Central memory CD8-positive, alpha-beta T cell (primary cell): Measurements from ENCODE around the gene HOXB1.
A peak's percentile ranks its signal among the peaks of the same experiment; 100 is the strongest.

ENCODE experiments used
- ATAC-seq: fragments of 150-1000 bp; cut with Tn5 transposase; replicated peaks from 2 replicates; pipeline ENCODE4 v1.10.0; 2022; ENCODE audit warnings: mild to moderate bottlenecking, moderate FRiP score, moderate number of reproducible peaks; ENCODE audit not compliant: poor library complexity, severe bottlenecking; ENCODE audit errors: extremely low read depth
- DNase-seq, 2 donors: peaks; one replicate each; pipeline ENCODE4 v3.0.0; 2021; ENCODE audit warnings: low spot score in 2 of 2
- H3K27ac Mint-ChIP-seq: one replicate; pipeline ENCODE4 v1.8.0; 2022; ENCODE audit warnings: low read depth, mild to moderate bottlenecking, moderate library complexity, mixed read lengths
- H3K27me3 Mint-ChIP-seq: one replicate; pipeline ENCODE4 v1.8.0; 2022; ENCODE audit warnings: mixed read lengths
- H3K36me3 Mint-ChIP-seq: one replicate; pipeline ENCODE4 v1.8.0; 2022; ENCODE audit warnings: mild to moderate bottlenecking, moderate library complexity, mixed read lengths; ENCODE audit not compliant: insufficient read depth
- H3K4me1 Mint-ChIP-seq: one replicate; pipeline ENCODE4 v1.8.0; 2022; ENCODE audit warnings: mixed read lengths
- H3K4me3 Mint-ChIP-seq: one replicate; pipeline ENCODE4 v1.8.0; 2022; ENCODE audit warnings: mild to moderate bottlenecking, moderate library complexity, mixed read lengths
- H3K9me3 Mint-ChIP-seq: one replicate; pipeline ENCODE4 v1.8.0; 2022; ENCODE audit warnings: mixed read lengths

The HOXB1 gene

DNA sequence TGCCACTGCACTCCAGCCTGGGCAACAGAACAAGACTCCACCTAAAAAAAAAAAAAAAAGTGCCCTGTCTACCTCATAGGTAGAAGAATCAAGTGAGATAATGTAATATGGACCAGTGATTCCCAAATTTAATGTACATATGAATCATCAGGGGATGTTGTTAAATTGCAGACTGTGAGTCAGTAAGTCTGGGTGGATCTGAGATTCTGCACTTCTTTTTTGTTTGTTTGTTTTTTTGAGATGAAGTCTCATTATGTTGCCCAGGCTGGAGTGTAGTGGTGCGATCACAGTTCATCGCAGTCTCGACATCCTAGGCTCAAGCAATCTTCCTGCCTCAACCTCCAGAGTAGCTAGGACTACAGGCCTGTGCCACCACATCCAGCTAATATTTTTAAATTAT is 31.6 kb downstream of the HOXB1 start:
- DNase-seq (no peak), ATAC-seq (no peak)
- H3K27me3 Mint-ChIP-seq, result peaks cover 9% of the 10 kb centered on the region
- H3K36me3 Mint-ChIP-seq, result no peaks in the 10 kb centered on the region
- no peak overlapping the region for H3K4me3 Mint-ChIP-seq
- no peaks in the 10 kb centered on the region for H3K9me3 Mint-ChIP-seq
- H3K27ac Mint-ChIP-seq, result no peak overlapping the region
- no peaks in the 10 kb centered on the region for H3K4me1 Mint-ChIP-seq

DNA sequence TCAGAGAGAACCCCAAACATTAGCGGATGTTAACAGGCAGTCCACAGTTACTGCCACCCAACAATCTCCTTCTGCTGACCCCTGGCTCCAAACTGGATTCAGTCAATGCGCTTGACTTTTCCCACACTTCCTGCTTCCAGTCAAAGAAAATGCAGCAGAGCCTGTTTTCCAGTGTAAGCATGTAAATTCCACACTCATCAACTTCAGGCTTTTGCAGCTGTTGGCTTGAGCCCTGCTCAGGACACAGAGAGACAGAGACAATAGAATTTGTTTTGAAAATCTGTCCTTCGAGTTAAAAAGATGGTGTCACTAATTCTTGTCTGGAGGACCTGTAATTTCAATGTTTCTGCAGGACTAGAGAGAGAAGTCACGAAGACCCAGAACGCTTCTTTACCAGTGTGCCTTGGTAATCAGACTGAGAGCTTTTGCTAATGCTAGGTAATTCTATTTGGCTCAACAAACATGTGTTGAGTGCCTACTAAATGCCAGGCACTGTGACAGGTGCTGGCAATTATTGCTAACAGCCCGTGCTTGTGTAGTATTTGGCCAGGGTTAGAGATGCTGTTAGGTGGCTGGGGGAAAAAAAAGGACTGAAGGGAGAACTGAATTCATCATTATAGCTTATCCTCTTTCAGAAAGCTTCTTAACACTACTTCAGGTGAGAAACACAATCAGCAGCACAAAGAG is 32.5 kb downstream of the HOXB1 start:
- Mint-ChIP-seq H3K27me3 (peaks cover 14% of the 10 kb centered on the region), H3K4me1 (no peaks in the 10 kb centered on the region), H3K36me3 (no peaks in the 10 kb centered on the region), H3K9me3 (no peaks in the 10 kb centered on the region), H3K4me3 (no peak overlapping the region), H3K27ac (no peak overlapping the region)
- DNase-seq (no peak), ATAC-seq (no peak)

DNA sequence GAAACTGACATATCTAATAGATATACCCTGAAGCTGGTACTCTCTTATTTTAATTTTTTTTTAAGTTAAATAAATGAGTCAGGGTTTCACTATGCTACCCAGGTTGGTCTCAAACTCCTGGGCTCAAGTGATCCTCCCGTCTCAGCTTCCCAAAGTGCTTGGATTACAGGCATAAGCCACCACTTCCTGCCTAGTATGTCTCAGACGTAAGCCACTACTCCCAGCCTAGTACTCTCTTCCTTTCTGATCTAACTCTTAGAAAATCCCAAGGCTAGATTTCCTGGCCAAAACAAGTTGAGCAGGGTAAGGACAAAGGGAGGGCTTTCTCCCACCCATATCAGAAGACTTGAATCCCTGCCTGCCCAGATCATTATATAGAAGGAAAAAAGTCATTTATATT is 33.7 kb downstream of the HOXB1 start:
- peaks cover 14% of the 10 kb centered on the region for H3K27me3 Mint-ChIP-seq
- H3K4me1 Mint-ChIP-seq, result no peaks in the 10 kb centered on the region
- H3K36me3 Mint-ChIP-seq, result no peaks in the 10 kb centered on the region
- no peaks in the 10 kb centered on the region for H3K9me3 Mint-ChIP-seq
- no peak for ATAC-seq
- no peak for DNase-seq
- no peak overlapping the region for H3K27ac Mint-ChIP-seq
- H3K4me3 Mint-ChIP-seq, result no peak overlapping the region

DNA sequence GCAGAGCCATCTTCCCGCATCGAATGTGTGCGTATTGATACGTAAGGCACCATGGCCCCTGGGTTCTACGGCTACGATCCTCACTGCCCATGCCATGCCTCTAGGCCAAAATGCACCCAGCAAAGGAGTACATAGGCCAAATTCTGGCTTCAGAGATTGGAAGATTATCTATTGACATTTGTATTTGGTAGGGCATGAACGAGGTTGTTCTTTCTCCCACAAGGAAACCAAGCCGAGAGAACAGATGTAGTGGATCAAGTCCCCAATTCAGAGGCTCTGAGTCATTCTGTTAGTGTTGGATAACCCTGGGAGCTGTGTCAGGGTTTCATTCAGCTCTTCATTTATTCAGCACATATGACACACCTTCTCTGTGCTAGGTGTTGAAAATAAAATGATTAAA is 36.5 kb downstream of the HOXB1 start:
- H3K9me3 Mint-ChIP-seq, result no peaks in the 10 kb centered on the region
- H3K4me1 Mint-ChIP-seq, result no peaks in the 10 kb centered on the region
- no peaks in the 10 kb centered on the region for H3K36me3 Mint-ChIP-seq
- DNase-seq (no peak), ATAC-seq (no peak)
- H3K4me3 Mint-ChIP-seq, result no peak overlapping the region
- no peak overlapping the region for H3K27ac Mint-ChIP-seq
- peaks cover 7% of the 10 kb centered on the region for H3K27me3 Mint-ChIP-seq

DNA sequence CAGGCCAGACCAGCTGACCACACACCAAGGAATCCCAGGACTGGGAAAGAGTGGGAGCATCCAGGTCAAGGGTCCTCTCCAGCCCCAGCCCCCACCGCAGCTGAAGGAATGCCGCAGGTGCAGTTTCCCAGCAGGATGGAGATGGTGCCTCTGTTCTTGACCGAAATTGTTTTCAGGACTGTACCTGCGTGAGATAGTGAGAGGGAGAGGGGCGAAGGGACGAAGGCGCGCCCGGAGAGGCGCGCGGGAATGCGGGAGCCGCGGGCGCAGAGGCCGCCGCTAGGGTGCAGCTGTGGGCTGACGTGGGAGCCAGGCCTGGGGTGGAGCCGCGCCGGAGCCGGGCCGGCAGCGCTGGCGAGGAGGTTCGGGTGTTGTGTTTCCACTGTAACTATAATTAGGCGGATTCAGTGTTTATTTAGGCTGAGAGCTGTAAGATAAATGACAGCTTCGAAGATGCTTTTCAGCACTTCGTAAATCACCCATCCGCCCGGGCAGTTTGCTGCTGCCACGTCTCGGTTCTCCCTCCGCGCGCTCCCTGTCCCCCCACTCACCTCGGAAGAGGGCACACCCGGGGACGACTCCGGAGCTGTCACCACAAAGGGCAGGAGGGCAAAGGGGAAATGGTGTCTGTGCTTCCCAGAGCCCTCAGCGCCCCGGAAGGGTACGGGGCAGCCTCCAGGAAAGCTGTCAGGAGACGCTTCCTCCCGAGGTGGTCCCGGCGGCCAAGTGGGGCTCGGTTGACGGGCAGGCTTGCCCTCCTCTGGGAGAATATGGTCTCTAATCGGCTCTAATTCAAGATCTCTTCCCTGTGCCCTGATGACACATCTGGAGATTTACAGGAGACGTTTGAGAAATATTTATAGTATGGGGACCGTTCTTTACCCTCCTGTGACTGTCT is 38.2 kb downstream of the HOXB1 start:
- peak; percentile 42 to 47 for DNase-seq
- H3K27ac Mint-ChIP-seq, result no peak overlapping the region
- H3K27me3 Mint-ChIP-seq, result peaks cover 7% of the 10 kb centered on the region
- peak overlapping the region; percentile 57 for H3K4me3 Mint-ChIP-seq
- H3K36me3 Mint-ChIP-seq, result no peaks in the 10 kb centered on the region
- no peaks in the 10 kb centered on the region for H3K9me3 Mint-ChIP-seq
- no peaks in the 10 kb centered on the region for H3K4me1 Mint-ChIP-seq
- peak; percentile 88 for ATAC-seq

DNA sequence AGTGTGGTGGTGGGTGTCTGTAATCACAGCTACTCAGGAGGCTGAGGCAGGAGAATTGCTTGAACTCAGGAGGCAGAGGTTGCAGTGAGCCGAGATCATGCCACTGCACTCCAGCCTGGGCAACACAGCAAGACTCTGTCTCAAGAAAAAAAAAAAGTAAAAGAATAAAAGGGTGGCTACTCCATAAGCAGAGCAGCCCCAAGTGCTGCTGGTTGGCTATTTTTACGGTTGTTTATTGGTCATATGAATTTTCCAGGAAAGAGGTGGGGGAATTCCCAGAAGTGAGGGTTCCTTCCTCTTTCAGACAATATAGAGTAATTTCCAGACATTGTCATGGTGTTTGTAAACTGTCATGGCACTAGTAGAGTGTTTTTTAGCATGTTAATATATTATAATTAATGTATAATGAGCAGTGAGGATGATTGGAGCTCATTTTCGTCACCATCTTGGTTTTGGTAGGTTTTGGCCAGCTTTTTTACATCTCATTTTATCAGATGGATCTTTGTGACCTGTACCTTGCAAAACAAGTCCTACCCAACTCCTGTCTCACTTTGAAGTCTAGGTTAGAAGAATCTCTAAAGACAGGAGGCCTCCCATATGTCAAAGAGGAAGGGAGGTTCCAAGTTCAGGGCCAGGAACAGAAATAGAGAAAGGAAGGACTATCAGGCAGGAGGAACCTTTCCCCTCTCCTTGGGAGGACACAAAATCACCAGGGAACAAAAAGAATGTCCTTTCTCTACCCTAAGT is 39.1 kb downstream of the HOXB1 start:
- ATAC-seq, result no peak
- Mint-ChIP-seq H3K4me1 (no peaks in the 10 kb centered on the region), H3K27ac (no peak overlapping the region)

DNA sequence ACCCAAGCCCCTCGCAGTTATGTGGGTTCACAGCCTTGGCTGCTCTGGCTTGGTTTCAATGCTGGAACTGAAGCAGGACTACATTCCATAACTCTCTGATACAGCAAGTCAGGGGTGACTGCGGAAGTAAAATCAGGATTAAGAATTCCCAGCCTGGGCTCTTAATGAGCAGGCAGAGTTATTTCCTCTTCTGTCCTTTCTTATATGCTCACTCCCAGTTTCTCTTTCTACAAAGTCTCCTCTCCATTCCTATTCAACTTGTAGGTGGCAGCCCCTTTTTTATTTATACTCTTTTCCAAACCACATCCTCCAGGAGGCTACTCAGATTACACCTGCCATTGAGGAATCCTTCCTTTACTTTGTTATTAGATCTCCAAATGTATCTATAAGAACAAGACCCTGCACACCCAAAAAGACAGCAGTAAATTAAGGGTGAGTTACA is 40.3 kb downstream of the HOXB1 start:
- ATAC-seq (no peak), DNase-seq (no peak)
- H3K36me3 Mint-ChIP-seq, result no peaks in the 10 kb centered on the region
- no peaks in the 10 kb centered on the region for H3K4me1 Mint-ChIP-seq
- H3K4me3 Mint-ChIP-seq, result no peak overlapping the region
- no peak overlapping the region for H3K27ac Mint-ChIP-seq
- H3K27me3 Mint-ChIP-seq, result peaks cover 7% of the 10 kb centered on the region
- no peaks in the 10 kb centered on the region for H3K9me3 Mint-ChIP-seq

More for the DNA sequence above, 39.1 kb downstream of the HOXB1 start:
- H3K36me3 Mint-ChIP-seq, result no peaks in the 10 kb centered on the region
- H3K9me3 Mint-ChIP-seq, result no peaks in the 10 kb centered on the region
- DNase-seq, result no peak
- peaks cover 7% of the 10 kb centered on the region for H3K27me3 Mint-ChIP-seq
- peak overlapping the region; percentile 57 for H3K4me3 Mint-ChIP-seq

DNA sequence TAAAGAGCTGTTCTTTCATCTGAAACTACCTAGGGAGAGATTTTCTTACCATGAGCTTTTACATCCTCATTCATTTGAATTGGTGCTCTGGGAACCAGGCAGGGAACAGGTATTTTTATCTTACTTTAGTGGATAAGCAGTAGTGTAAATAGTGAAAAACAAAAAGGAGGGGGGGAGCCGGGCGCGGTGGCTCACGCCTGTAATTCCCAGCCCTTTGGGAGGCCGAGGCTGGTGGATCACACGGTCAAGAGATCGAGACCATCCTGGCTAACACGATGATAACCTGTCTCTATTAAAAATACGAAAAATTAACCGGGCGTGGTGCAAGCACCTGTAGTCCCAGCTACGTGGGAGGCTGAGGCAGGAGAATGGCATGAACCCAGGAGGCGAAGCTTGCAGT is 41.0 kb downstream of the HOXB1 start:
- H3K9me3 Mint-ChIP-seq, result no peaks in the 10 kb centered on the region
- no peaks in the 10 kb centered on the region for H3K4me1 Mint-ChIP-seq
- DNase-seq (no peak), ATAC-seq (no peak)
- H3K27ac Mint-ChIP-seq, result no peak overlapping the region
- no peaks in the 10 kb centered on the region for H3K36me3 Mint-ChIP-seq
- H3K4me3 Mint-ChIP-seq, result no peak overlapping the region
- H3K27me3 Mint-ChIP-seq, result peaks cover 7% of the 10 kb centered on the region

DNA sequence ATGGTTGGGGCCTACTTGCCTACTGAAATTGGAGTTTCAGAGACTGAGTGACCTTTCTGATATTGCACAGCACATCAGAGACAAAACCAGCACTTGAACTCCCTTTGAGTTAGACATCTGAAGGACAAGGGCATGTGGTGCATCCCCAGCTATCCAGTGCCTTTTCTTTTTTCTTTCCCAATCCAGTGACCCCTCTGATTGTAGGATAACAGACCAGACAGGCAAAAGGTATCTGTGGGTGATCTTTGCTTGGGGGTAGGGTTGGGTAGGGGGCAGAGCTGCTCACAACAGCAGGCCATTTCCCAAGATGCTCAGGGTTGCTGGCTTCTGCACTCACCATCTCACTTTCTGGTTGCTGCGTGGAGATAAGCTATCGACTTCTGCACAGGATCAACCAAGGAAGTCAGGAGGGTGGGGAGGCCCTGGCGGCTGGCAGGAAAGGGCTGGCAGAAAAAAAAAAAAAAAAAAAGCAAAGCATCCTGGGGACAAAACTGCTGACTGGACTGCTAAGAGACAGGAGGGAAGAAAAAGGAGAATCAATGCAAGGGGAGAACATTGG is 42.2 kb downstream of the HOXB1 start:
- Mint-ChIP-seq H3K36me3 (no peaks in the 10 kb centered on the region), H3K27me3 (no peaks in the 10 kb centered on the region), H3K4me1 (no peaks in the 10 kb centered on the region), H3K4me3 (no peak overlapping the region), H3K9me3 (no peaks in the 10 kb centered on the region), H3K27ac (no peak overlapping the region)
- no peak for ATAC-seq
- no peak for DNase-seq

DNA sequence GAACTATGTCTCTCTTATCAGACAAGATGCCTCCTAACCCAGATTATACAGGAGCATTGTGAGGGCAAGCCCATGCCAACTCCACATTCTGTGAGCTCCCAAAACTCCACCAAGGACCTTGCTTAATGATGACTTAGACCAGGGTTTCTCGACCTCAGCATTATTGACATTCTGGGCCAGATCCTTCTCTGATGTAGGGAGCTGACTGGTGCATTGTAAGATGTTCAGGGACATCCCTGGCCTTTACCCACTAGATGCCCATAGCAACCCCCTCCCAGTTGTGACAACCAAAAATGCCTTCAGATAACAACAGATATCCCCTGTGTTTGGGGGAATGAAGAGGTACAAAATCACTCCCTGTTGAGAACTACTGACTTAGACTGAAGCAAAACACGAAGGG is 43.6 kb downstream of the HOXB1 start:
- no peak for ATAC-seq
- no peaks in the 10 kb centered on the region for H3K4me1 Mint-ChIP-seq
- no peaks in the 10 kb centered on the region for H3K27me3 Mint-ChIP-seq
- no peak for DNase-seq
- no peaks in the 10 kb centered on the region for H3K36me3 Mint-ChIP-seq
- H3K27ac Mint-ChIP-seq, result no peak overlapping the region
- H3K9me3 Mint-ChIP-seq, result no peaks in the 10 kb centered on the region
- no peak overlapping the region for H3K4me3 Mint-ChIP-seq

DNA sequence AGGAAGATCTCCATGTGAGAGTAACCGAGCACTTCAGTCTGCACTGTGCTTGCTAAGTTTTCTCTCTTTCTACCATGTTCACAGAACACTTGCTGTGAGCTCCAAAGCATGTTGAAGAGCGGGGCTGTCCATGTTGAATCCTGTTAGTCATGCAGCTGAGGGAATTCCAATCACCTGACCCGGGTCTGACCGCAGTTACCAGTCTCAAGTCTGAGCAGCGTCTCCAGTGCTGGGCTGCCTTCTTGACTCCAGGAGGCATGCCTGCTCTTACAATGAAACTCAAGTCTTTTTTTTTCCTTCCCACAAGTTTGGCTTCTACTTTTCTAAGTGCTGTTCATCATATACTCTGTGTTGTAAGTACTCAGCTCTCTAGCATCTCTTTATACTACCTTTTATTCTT is 44.3 kb downstream of the HOXB1 start:
- no peak for DNase-seq

DNA sequence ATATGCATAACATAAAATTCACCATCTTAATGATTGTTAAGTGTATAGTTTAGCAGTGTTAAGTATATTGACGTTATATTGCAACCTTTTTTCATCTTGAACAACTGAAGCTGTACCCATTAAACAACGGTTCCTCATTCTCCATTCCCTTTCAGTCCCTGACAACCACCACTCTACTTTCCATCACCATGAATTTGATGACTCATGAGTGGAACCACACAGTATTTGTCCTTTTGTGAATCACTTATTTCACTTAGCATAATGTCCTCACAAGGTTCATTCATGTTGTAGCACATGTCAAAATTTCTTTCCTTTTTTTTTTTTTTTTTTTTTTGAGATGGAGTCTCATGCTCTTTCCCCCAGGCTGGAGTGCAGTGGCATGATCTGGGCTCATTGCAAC is 46.0 kb downstream of the HOXB1 start:
- Mint-ChIP-seq H3K9me3 (no peaks in the 10 kb centered on the region), H3K4me1 (no peaks in the 10 kb centered on the region), H3K27me3 (no peaks in the 10 kb centered on the region), H3K4me3 (no peak overlapping the region), H3K27ac (no peak overlapping the region), H3K36me3 (no peaks in the 10 kb centered on the region)
- no peak for DNase-seq
- ATAC-seq, result no peak

More for the DNA sequence above, 44.3 kb downstream of the HOXB1 start:
- Mint-ChIP-seq H3K27me3 (no peaks in the 10 kb centered on the region), H3K27ac (no peak overlapping the region), H3K4me1 (no peaks in the 10 kb centered on the region), H3K4me3 (no peak overlapping the region), H3K36me3 (no peaks in the 10 kb centered on the region), H3K9me3 (no peaks in the 10 kb centered on the region)
- ATAC-seq, result no peak
